Urinary bladder (tissue), 4 donors: Measurements from ENCODE around the gene CRELD2. TPM values are rescaled to one million over a fixed set of nuclear protein-coding genes. Genes with fewer than 3 reads are reported as not detected.

Source experiments
- DNase-seq: peaks from one replicate; pipeline ENCODE4 v3.0.0-alpha.2; 2015; ENCODE audit errors: extremely low spot score
- H3K27ac ChIP-seq: one replicate; pipeline ENCODE4 v1.5.1; 2013; ENCODE audit warnings: low read depth, mild to moderate bottlenecking, moderate library complexity
- H3K36me3 ChIP-seq: one replicate; pipeline ENCODE4 v1.6.1; 2013; ENCODE audit warnings: mild to moderate bottlenecking, moderate library complexity; ENCODE audit not compliant: insufficient read depth
- H3K4me1 ChIP-seq: one replicate; pipeline ENCODE4 v1.6.1; 2013; ENCODE audit warnings: mild to moderate bottlenecking, moderate library complexity; ENCODE audit not compliant: insufficient read depth
- H3K4me3 ChIP-seq: one replicate; pipeline ENCODE4 v1.5.1; 2013; ENCODE audit warnings: low read depth, low read length
- WGBS: extraction: QIAGEN DNeasy Blood & Tissue Kit; methylation state at CpG from one replicate; pipeline ENCODE4 v1.1.7; 2013; 5-methylcytosine and 5-hydroxymethylcytosine counted together
- polyA plus RNA-seq: library from polyadenylated mRNA; stranded (reverse); fragments of 200-250 nt; gene quantifications from one replicate; pipeline ENCODE4 v1.2.3, GENCODE V29; 2013
- total RNA-seq: library from RNA; depleted of rRNA; stranded (reverse); fragments of >200 nt; gene quantifications from one replicate; pipeline ENCODE4 v1.2.3, GENCODE V29; 2014
- donor health status: healthy with polysubstance abuse.
- donor health status: healthy.

Gene CRELD2
- total and polyA plus RNA-seq, 2 donors = 19.3 to 37.3 TPM

DNA sequence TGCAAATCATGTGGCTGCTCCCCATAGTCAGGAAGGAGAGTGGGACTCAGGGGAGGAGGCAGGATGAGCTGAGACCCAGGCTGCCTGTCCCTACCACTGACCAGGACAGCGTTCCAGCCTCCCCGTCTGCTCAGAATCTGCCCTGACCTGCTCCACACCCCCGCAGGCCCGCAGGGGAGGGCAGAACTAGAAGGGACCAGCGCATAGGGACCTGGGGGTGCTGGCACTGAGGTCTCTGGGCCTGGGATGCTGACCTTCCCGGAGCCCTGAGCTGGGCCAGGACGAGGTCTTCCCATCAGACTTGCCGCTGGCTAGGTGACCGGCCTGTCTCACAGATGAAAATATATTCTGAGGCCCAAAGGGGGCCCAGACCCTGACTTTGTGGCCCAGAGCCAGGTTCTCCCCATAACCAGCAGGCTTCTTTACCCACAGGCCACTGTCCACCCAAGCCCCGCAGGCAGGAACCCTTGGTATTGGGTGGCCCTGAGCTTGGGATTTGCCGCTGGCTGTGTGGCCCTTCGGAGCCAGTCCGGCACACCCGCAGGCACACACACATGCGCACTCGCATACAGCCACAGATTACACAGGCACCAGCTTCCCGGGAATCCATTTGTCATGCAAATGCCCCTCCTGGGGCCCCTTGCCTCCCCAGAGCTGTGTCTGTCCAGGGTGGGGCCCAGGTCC is 28.3 kb downstream of the CRELD2 start:
- no peak for DNase-seq

DNA sequence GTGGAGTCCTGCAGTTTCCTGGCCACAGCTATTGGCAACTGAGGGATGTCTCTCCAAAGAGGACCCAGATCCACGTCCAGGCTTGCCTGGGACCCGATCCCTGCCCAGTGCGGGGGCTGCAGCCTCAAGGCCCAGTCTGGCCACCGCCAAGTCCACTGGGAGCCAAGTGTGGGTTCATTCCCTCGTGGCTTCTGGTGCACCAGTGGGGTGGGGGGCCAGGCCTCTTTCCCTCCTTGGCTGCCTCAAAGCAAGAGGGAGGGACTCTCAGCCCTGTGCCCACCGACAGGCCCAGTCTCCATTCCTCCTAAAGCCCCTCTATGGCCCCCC is 28.8 kb downstream of the CRELD2 start:
- no peak overlapping the region for H3K27ac ChIP-seq
- no peak for DNase-seq
- no peak overlapping the region for H3K4me3 ChIP-seq
- H3K4me1 ChIP-seq = no peaks in the 10 kb centered on the region
- WGBS = 76% methylated on average over 6 of the region's 6 CpGs
- H3K36me3 ChIP-seq = no peaks in the 10 kb centered on the region

More for the DNA sequence above, 28.3 kb downstream of the CRELD2 start:
- 82% methylated on average over 17 of the region's 17 CpGs for WGBS
- no peak overlapping the region for H3K27ac ChIP-seq
- H3K36me3 ChIP-seq = no peaks in the 10 kb centered on the region
- H3K4me3 ChIP-seq = no peak overlapping the region
- H3K4me1 ChIP-seq = no peaks in the 10 kb centered on the region

DNA sequence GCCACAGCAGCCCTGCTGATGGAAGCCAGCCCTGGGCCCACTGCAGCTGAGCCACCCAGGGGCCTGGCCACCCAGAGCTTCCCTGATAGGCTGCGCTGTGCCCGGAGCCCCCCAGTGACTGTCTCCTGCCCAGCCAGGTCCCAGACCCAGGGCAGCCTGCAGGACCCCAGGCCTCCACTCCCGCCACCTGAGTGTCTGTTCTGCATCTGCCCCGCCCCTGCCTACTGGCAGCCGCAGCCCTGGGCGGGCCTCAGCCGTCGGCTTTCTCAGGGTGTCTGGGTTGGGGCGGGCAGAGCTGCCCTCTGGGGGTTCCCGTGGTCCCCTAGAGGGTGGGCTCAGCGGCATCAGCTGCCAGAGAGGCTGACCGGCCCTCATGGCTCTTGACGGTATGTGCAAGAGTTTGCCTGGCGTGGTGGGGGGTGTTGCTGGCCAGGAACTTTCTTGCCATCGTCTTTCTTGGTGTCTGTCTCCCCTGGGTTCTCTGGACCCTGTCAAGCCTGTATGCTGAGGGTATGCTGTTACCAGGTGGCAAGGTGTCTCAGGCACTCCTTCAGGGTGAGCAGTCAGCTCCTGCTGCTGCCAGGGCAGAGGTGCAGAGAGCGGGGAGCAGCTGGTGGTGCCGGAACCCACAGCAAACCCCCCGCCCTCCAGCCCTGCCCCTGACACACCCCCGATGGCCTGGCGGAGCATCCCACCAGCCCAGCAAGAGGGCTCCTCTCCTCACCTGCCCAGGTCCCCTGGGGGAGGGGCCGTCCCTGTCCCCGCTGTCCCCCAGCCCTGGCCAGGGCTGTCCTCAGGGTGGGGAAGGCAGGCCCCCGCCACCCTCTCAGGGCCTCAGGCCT is 29.9 kb downstream of the CRELD2 start:
- Histone ChIP-seq H3K4me3 (no peak overlapping the region), H3K27ac (peak overlapping the region; percentile 91), H3K36me3 (no peaks in the 10 kb centered on the region), H3K4me1 (no peaks in the 10 kb centered on the region)
- DNase-seq = no peak
- 78% methylated on average over 23 of the region's 23 CpGs for WGBS

DNA sequence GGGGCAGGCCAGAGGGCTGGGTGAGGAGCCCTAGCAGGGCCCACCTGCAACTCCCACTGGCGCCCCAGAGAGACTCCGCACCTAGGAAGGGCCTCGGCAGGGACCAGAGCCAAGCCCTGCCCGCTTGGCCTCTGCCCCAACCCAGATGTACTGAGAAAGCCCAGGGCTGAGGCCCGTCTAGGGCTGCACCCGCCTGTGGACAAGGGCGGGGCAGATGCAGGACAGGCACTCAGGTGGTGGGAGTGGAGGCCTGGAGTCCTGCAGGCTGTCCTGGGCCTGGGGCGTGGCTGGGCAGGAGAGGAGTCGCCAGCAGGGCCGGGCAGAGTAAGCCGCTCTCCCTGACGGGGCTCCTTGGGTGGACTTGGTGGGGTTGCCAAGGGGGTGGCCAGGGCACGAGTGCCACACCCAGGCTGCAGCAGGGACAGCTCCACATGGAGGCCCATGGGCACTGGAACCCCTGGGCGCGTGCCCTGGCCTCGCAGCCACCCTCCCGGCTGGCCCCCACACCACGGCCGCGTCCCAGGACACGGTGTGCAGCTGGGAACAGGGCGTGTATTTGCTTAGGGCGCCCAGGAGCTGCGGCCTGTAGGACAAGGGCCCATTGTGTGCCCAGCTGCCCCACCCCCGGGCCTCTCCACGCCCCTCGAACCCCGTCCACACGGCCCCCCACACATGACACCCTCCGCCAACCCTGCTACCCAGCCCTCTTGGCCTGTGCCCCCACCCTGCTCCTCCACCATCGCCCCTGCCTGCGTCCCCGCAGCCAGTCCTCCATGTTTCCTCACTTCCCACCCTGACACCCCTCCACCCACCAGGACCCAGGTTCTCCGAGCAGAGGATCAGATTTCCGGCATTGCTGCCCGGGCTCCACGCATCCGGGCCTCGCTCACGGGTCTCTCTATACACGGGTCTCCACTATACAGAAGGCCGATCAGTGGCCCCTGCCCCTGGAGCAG is 30.8 kb downstream of the CRELD2 start:
- DNase-seq = no peak
- WGBS = 84% methylated on average over 42 of the region's 42 CpGs

DNA sequence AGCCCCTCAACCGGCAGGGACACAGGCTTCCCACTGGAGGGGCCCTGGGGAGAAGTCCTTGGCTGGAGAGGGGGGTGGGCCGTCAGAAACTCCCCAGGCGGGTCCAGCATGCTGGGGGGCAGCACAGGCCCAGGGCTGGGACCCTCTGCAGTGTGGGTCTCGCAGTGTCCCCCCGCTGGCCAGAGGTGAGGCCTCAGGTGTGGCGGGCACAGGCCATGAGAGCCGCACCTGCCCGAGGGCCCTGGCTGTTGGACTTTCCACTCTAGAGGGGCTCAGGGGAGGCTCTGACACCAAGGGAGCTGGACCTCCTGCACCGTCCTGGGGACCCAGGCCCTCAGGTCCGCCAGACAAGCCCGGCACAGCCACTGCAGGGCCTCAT is 31.5 kb downstream of the CRELD2 start:
- WGBS = 92% methylated on average over 11 of the region's 11 CpGs
- Histone ChIP-seq H3K27ac (peak overlapping the region; percentile 88), H3K4me1 (no peaks in the 10 kb centered on the region), H3K4me3 (no peak overlapping the region), H3K36me3 (no peaks in the 10 kb centered on the region)
- no peak for DNase-seq

More for the DNA sequence above, 30.8 kb downstream of the CRELD2 start:
- no peaks in the 10 kb centered on the region for H3K4me1 ChIP-seq
- no peaks in the 10 kb centered on the region for H3K36me3 ChIP-seq
- no peak overlapping the region for H3K4me3 ChIP-seq
- peak overlapping the region; percentile 91 for H3K27ac ChIP-seq

DNA sequence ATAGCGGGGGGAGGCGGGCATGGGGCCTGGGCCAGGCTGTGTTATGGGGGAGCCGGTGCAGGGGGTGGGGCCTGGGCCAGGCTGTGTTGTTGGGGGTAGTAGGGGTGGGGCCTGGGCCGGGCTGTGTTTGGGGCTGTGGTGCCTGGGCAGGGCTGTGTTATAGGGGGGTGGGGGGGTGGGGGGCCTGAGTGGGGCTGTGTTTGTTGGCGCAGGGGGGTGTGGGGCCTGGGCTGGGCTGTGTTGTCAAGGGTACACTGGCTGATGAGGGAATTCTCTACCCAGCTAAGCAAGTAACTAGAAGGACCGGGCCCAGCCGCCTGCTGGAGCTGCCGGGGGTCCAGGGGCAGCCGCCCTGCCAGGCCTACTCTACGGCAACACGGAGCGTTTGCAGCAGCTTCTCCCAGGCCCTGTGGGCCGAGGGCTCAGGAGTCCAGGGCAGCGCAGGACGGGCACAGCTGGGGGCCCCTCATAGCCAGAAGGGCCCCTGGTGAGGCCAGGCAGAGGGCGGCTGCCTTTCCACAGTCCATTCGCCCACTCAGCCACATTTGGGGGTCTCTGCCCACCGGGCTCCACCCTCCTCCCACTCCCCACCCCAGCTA is 32.1 kb downstream of the CRELD2 start:
- 81% methylated on average over 18 of the region's 18 CpGs for WGBS
- peak overlapping the region; percentile 84 for H3K27ac ChIP-seq
- no peak for DNase-seq
- no peaks in the 10 kb centered on the region for H3K36me3 ChIP-seq
- H3K4me3 ChIP-seq = no peak overlapping the region
- H3K4me1 ChIP-seq = no peaks in the 10 kb centered on the region

DNA sequence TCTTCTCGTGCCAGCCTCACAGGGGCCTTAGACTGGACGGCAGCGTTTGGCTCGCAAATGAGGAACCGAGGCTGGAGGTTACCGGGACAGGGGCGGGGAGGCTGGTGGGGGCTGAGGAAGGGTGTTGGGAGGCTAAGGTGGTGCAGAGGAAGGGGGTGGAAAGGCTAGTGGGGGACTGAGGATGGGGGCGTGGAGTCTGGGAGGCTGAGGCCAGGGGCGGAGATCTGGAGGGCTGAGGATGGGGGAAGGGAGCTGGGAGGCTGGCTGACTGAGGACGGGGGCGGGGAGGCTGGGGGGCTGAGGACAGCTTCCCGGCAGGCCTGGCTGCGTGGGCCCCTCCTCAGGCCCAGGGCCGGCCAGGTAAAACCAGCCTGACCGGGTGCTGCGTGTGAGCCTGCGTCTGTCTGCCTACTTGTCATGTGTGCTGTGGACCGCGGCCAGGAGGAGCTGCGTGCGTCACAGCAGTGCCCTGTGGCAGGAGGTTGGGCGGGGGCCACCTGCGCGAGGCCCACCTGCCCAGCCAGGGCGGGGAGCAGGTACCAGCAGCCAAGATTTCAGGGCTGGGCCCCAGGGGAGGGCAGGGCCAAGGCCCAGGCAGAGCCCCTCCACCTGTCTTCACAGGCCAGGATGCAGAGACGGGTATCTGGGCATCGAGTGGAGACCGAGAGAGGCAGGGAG is 32.7 kb downstream of the CRELD2 start:
- Histone ChIP-seq H3K27ac (peak overlapping the region; percentile 84), H3K36me3 (no peaks in the 10 kb centered on the region), H3K4me1 (no peaks in the 10 kb centered on the region), H3K4me3 (no peak overlapping the region)
- 79% methylated on average over 28 of the region's 28 CpGs for whole genome bisulfite sequencing
- peak; percentile 46 for DNase-seq

DNA sequence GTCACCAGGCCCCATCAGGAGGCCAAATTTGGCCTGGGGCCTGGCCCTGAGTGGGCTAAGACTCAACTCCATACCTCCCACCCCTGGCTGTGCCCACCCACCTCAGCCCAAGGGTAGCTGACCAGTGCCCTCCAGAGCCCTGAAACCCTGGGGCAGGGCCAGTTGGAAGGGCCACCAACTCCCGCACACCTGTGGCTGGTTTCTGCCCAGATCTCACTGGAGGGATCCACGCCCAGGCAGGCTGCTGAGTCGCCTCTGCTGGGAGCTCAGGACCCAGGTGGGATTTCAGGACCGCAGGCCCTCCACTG is 33.2 kb downstream of the CRELD2 start:
- no peak for DNase-seq
- Histone ChIP-seq H3K4me1 (no peaks in the 10 kb centered on the region), H3K27ac (peak overlapping the region; percentile 51), H3K36me3 (no peaks in the 10 kb centered on the region), H3K4me3 (no peak overlapping the region)
- WGBS = 92% methylated on average over 4 of the region's 4 CpGs

DNA sequence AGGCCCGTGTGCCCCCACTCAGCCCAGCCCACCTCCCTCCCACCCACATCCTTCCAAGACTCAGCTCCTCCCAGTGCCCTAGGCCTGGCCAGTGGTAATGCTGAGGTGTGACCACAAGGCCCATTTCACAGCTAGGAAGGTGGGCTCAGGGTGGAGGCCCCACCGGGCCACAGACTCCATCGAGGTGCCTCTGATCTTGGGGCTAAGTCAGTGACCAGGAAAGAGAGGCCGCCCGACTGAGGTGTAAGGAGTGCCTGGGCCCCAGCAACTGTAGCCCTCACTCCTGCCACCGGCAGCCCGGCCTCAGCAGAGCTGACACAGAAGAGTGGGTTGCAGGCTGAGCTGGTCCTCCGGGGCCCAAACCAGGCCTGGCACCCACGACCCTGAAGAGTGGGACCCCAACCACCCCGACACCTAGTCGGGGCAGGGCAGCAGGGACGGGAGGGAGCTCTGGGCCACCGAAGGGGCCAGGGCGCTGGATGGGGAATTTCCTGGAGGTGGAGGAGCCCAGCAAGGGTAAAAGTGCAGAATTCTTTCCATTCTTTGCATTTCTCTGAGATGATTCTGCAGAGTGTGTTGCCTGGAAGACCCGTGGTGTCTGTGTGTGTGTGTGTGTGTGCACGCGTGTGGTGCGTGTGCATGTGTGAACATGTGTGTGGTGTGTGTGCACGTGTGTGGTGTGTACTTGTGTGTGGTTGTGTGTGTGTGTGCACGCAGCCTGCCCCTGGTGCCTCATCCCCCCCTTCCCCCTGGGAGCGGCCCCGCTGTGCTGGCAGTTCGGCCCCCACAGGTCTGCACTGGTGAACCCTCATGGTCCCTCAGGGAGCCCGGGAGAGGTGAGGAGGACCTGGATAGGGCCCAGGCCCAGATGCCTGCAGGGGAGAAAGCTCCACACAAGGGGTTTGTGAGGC is 33.8 kb downstream of the CRELD2 start:
- DNase-seq = peak; percentile 40
- H3K36me3 ChIP-seq = no peaks in the 10 kb centered on the region
- H3K4me1 ChIP-seq = no peaks in the 10 kb centered on the region
- peak overlapping the region; percentile 51 for H3K27ac ChIP-seq
- H3K4me3 ChIP-seq = no peak overlapping the region
- 62% methylated on average over 24 of the region's 24 CpGs for WGBS

DNA sequence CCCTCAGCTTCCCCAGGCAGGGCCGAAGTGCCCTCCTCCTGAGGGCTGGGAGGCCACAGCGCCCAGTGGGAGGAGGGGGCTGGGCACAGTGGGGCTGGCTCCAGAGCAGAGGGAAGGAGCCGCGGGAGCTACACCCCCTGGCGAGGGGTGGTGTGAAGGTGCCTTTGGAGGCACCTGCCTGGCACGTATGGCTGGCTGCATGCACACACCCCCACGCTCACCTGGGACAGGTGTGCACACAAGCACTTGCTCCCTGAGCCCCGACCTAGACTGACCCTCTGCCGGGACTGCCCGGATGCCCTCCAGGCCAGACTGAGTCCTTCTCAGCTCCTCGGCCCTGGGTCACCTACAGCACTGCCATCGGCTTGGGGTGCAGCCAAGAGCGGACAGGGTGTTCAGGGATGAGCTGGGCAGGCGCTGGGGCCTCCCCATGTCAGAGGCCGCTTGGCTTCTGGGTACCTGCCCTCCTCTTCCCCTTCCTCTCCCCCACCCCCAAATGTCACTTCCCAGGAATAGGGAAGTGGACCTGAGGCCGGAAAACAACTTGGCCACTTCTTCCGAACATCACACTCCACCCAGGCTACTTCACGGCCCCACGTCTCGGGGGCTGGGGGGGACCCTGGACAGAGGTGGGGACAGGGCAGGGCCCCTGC is 34.7 kb downstream of the CRELD2 start:
- 82% methylated on average over 20 of the region's 20 CpGs for WGBS
- no peak for DNase-seq
- Histone ChIP-seq H3K36me3 (no peaks in the 10 kb centered on the region), H3K4me1 (no peaks in the 10 kb centered on the region), H3K27ac (no peak overlapping the region), H3K4me3 (no peak overlapping the region)

DNA sequence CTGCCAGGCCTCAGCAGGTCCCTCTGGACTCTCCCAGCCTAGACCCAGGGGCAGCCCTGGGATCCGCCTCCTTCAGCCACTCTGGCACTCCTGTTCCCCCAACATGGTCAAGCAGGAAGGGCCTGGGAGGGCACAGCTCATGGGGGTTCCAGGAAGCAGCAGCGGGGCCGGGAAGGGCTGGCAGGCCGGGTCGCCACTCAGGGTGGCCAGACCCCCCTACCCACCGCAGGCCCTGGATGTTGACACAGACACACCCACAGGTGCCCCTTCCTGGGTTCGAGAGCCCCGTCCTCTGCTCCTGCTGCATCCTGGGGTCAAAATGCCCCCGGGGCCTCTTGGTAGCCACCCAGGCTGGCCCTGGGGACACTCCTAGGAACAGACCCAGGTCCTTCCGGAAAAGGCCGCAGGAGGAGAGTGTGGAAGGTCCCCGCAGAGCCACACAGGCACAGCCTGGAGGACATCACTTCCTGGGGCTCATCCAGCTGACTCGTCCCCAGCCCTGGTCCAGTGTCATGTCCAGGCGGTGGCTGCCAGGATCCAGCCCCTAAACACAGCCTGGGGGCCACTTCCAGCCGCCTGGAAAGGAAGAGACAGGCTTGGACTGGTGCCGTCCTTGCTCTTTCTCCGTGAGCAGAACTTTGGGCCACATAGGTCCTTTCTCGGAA is 35.4 kb downstream of the CRELD2 start:
- no peak for DNase-seq

More for the DNA sequence above, 35.4 kb downstream of the CRELD2 start:
- no peak overlapping the region for H3K4me3 ChIP-seq
- 85% methylated on average over 18 of the region's 18 CpGs for WGBS
- no peaks in the 10 kb centered on the region for H3K4me1 ChIP-seq
- no peak overlapping the region for H3K27ac ChIP-seq
- no peaks in the 10 kb centered on the region for H3K36me3 ChIP-seq
